ENCODE data around the gene MMRN2.

DNA sequence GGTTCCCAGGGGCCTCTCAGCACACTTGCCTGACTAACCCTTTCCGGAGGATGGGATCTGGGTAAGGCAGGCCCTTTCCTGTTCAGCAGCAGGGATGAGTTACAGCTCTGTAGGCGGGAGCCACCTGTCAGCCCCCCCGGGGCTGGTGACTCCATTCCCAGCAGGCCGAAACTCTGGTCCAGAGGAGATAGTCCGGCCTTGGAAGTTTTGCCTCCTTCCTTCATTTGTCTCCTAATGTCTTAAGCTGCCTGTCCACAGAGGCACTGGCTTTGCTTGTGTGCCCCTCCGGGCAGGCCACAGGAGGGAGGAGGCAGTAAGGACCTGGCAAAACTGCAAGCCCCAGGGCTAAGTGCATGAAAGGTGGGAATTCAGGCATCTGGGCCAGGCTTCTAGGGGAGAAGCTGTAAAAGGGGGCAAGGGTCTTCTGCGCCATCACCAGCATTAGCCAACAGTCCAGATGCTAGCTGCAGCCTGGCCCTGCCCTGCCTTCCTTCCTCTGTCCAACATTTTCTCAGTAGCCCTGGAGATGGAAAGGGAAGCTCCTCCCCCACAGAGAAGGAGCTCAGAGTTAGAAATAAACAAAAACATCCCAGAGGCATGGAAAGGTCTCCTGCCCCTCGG lies 12.1 kb upstream of the MMRN2 start:
- TF ChIP-seq, protein P1, sequence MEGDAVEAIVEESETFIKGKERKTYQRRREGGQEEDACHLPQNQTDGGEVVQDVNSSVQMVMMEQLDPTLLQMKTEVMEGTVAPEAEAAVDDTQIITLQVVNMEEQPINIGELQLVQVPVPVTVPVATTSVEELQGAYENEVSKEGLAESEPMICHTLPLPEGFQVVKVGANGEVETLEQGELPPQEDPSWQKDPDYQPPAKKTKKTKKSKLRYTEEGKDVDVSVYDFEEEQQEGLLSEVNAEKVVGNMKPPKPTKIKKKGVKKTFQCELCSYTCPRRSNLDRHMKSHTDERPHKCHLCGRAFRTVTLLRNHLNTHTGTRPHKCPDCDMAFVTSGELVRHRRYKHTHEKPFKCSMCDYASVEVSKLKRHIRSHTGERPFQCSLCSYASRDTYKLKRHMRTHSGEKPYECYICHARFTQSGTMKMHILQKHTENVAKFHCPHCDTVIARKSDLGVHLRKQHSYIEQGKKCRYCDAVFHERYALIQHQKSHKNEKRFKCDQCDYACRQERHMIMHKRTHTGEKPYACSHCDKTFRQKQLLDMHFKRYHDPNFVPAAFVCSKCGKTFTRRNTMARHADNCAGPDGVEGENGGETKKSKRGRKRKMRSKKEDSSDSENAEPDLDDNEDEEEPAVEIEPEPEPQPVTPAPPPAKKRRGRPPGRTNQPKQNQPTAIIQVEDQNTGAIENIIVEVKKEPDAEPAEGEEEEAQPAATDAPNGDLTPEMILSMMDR (IDR thresholded peaks at IDR 0.05) = no peak
- no peak for TF ChIP-seq POLR2A (IDR thresholded peaks at IDR 0.05)
